Measurements from ENCODE around the gene ZNF652.
A peak's percentile ranks its signal among the peaks of the same experiment; 100 is the strongest.

The ZNF652 gene

GRCh38 chr17:49387498-49388289 is 25.6 kb upstream of the ZNF652 start:
- peak overlapping the region in 1 of 2 donors; percentile 7 for H3K9ac ChIP-seq (ENCODE audit: low read depth in 1 of 2, low read length in 2 of 2)
- no peaks in the 10 kb centered on the region for H3K36me3 ChIP-seq (ENCODE audit: control insufficient read depth in 1 of 2, insufficient read depth in 2 of 2, low read length in 2 of 2)
- H3K27ac ChIP-seq (ENCODE audit: low read depth, low read length), result no peak overlapping the region
- H3K4me3 ChIP-seq (ENCODE audit: low read depth in 1 of 2, low read length in 2 of 2), result peak overlapping the region in 1 of 2 donors; percentile 19
- no peaks in the 10 kb centered on the region for H3K27me3 ChIP-seq (ENCODE audit: control insufficient read depth in 1 of 2, insufficient read depth in 2 of 2, low read length in 2 of 2)
- H3K4me1 ChIP-seq (ENCODE audit: control insufficient read depth in 1 of 2, insufficient read depth in 2 of 2, low read length in 2 of 2), result peaks cover 31 to 32% of the 10 kb centered on the region in 2 donors
- no peaks in the 10 kb centered on the region for H3K9me3 ChIP-seq (ENCODE audit: control insufficient read depth in 1 of 2, low read length in 2 of 2)

- H3K27ac ChIP-seq (ENCODE audit: low read depth, low read length), result no peak overlapping the region
- H3K36me3 ChIP-seq (ENCODE audit: control insufficient read depth in 1 of 2, insufficient read depth in 2 of 2, low read length in 2 of 2), result no peaks in the 10 kb centered on the region
- H3K9me3 ChIP-seq (ENCODE audit: control insufficient read depth in 1 of 2, low read length in 2 of 2), result no peaks in the 10 kb centered on the region
- H3K27me3 ChIP-seq (ENCODE audit: control insufficient read depth in 1 of 2, insufficient read depth in 2 of 2, low read length in 2 of 2), result no peaks in the 10 kb centered on the region
- no peak overlapping the region for H3K9ac ChIP-seq (ENCODE audit: low read depth in 1 of 2, low read length in 2 of 2)
- peaks cover 31 to 32% of the 10 kb centered on the region in 2 donors for H3K4me1 ChIP-seq (ENCODE audit: control insufficient read depth in 1 of 2, insufficient read depth in 2 of 2, low read length in 2 of 2)
- no peak overlapping the region for H3K4me3 ChIP-seq (ENCODE audit: low read depth in 1 of 2, low read length in 2 of 2)
Measured at GRCh38 chr17:49386373-49386772, 24.3 kb upstream of the ZNF652 start.

DNA sequence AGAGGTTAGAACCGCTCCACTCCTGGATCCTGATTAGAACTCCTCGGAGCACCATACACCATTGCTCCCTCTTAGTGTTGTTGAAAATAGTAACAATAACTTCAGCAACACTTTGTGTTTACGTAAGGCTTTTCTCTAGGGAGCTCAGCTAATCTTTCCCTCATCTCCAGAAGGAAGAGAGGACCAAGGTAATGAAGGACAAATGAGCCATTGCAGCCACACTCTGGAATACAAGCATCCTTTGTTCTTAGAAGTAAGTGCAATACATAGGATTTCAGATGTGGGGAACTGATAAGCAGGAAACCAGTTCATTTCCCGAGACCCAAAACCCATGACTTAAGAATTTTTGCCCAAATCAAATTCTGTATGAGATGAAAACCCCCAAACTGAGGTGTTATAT is 22.9 kb upstream of the ZNF652 start:
- Histone ChIP-seq H3K4me3 (ENCODE audit: low read depth in 1 of 2, low read length in 2 of 2) (no peak overlapping the region), H3K36me3 (ENCODE audit: control insufficient read depth in 1 of 2, insufficient read depth in 2 of 2, low read length in 2 of 2) (no peaks in the 10 kb centered on the region), H3K27ac (ENCODE audit: low read depth, low read length) (no peak overlapping the region), H3K9ac (ENCODE audit: low read depth in 1 of 2, low read length in 2 of 2) (no peak overlapping the region), H3K4me1 (ENCODE audit: control insufficient read depth in 1 of 2, insufficient read depth in 2 of 2, low read length in 2 of 2) (peaks cover 17 to 19% of the 10 kb centered on the region in 2 donors), H3K27me3 (ENCODE audit: control insufficient read depth in 1 of 2, insufficient read depth in 2 of 2, low read length in 2 of 2) (no peaks in the 10 kb centered on the region), H3K9me3 (ENCODE audit: control insufficient read depth in 1 of 2, low read length in 2 of 2) (no peaks in the 10 kb centered on the region)

GRCh38 chr17:49383060-49383459 is 21.0 kb upstream of the ZNF652 start:
- Histone ChIP-seq H3K9me3 (ENCODE audit: control insufficient read depth in 1 of 2, low read length in 2 of 2) (no peaks in the 10 kb centered on the region), H3K4me3 (ENCODE audit: low read depth in 1 of 2, low read length in 2 of 2) (no peak overlapping the region), H3K27me3 (ENCODE audit: control insufficient read depth in 1 of 2, insufficient read depth in 2 of 2, low read length in 2 of 2) (no peaks in the 10 kb centered on the region), H3K27ac (ENCODE audit: low read depth, low read length) (no peak overlapping the region), H3K9ac (ENCODE audit: low read depth in 1 of 2, low read length in 2 of 2) (no peak overlapping the region), H3K4me1 (ENCODE audit: control insufficient read depth in 1 of 2, insufficient read depth in 2 of 2, low read length in 2 of 2) (peaks cover 4 to 5% of the 10 kb centered on the region in 2 donors), H3K36me3 (ENCODE audit: control insufficient read depth in 1 of 2, insufficient read depth in 2 of 2, low read length in 2 of 2) (no peaks in the 10 kb centered on the region)

DNA sequence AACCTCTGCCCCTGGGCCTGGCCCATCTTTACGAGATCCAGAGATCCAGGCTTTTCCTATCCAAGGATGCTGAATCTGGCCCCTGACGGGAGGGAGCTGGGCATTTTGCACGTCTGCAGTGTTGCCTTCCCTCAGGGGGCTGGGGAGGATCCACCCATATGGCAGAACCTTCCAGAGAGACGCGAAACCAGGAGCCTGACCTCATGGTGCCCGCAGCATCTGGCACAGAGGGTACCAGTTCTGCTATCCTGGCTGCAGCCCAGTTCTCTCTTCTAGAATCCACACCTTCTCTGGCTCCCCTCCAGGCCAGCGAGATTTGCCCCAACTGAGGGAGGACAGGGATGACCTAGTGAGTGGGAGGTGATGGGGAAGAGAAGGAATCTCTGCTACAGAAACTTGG is 20.5 kb upstream of the ZNF652 start:
- no peak overlapping the region for H3K27ac ChIP-seq (ENCODE audit: low read depth, low read length)

GRCh38 chr17:49381793-49382192 is 19.7 kb upstream of the ZNF652 start:
- Histone ChIP-seq H3K9me3 (ENCODE audit: control insufficient read depth in 1 of 2, low read length in 2 of 2) (no peaks in the 10 kb centered on the region), H3K4me3 (ENCODE audit: low read depth in 1 of 2, low read length in 2 of 2) (no peak overlapping the region), H3K27me3 (ENCODE audit: control insufficient read depth in 1 of 2, insufficient read depth in 2 of 2, low read length in 2 of 2) (no peaks in the 10 kb centered on the region), H3K36me3 (ENCODE audit: control insufficient read depth in 1 of 2, insufficient read depth in 2 of 2, low read length in 2 of 2) (no peaks in the 10 kb centered on the region), H3K4me1 (ENCODE audit: control insufficient read depth in 1 of 2, insufficient read depth in 2 of 2, low read length in 2 of 2) (no peaks in the 10 kb centered on the region), H3K9ac (ENCODE audit: low read depth in 1 of 2, low read length in 2 of 2) (no peak overlapping the region), H3K27ac (ENCODE audit: low read depth, low read length) (no peak overlapping the region)

More for the DNA sequence above, 20.5 kb upstream of the ZNF652 start:
- H3K9me3 ChIP-seq (ENCODE audit: control insufficient read depth in 1 of 2, low read length in 2 of 2), result no peaks in the 10 kb centered on the region
- H3K4me3 ChIP-seq (ENCODE audit: low read depth in 1 of 2, low read length in 2 of 2), result no peak overlapping the region
- H3K27me3 ChIP-seq (ENCODE audit: control insufficient read depth in 1 of 2, insufficient read depth in 2 of 2, low read length in 2 of 2), result no peaks in the 10 kb centered on the region
- no peak overlapping the region for H3K9ac ChIP-seq (ENCODE audit: low read depth in 1 of 2, low read length in 2 of 2)
- no peaks in the 10 kb centered on the region for H3K36me3 ChIP-seq (ENCODE audit: control insufficient read depth in 1 of 2, insufficient read depth in 2 of 2, low read length in 2 of 2)
- H3K4me1 ChIP-seq (ENCODE audit: control insufficient read depth in 1 of 2, insufficient read depth in 2 of 2, low read length in 2 of 2), result peaks cover 0 to under 1% of the 10 kb centered on the region in 2 donors

GRCh38 chr17:49381033-49381432 is 19.0 kb upstream of the ZNF652 start:
- no peaks in the 10 kb centered on the region for H3K4me1 ChIP-seq (ENCODE audit: control insufficient read depth in 1 of 2, insufficient read depth in 2 of 2, low read length in 2 of 2)
- no peak overlapping the region for H3K4me3 ChIP-seq (ENCODE audit: low read depth in 1 of 2, low read length in 2 of 2)

DNA sequence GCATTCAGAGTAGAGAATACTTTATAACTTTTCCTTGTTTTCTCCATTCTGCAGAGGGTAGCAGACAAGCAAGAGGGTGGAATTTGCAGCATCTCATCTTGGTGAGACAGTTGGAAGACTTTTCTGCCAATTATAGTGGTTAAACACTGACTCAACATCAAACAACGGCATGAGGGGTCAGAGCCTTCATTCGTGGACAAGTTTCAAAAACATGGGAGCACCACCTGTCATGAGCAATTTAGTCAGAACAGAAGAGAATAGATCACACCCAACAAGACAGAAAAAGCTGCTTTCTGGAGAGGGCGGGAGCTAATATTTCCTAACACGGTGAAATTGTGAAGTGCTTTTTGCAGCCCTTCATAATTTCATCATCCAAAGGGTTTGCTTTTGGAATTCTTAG is 17.9 kb upstream of the ZNF652 start:
- H3K4me3 ChIP-seq (ENCODE audit: low read depth in 1 of 2, low read length in 2 of 2), result no peak overlapping the region
- no peaks in the 10 kb centered on the region for H3K36me3 ChIP-seq (ENCODE audit: control insufficient read depth in 1 of 2, insufficient read depth in 2 of 2, low read length in 2 of 2)
- H3K27ac ChIP-seq (ENCODE audit: low read depth, low read length), result no peak overlapping the region
- no peaks in the 10 kb centered on the region for H3K9me3 ChIP-seq (ENCODE audit: control insufficient read depth in 1 of 2, low read length in 2 of 2)
- H3K4me1 ChIP-seq (ENCODE audit: control insufficient read depth in 1 of 2, insufficient read depth in 2 of 2, low read length in 2 of 2), result no peaks in the 10 kb centered on the region
- H3K27me3 ChIP-seq (ENCODE audit: control insufficient read depth in 1 of 2, insufficient read depth in 2 of 2, low read length in 2 of 2), result no peaks in the 10 kb centered on the region
- no peak overlapping the region for H3K9ac ChIP-seq (ENCODE audit: low read depth in 1 of 2, low read length in 2 of 2)

More at GRCh38 chr17:49381033-49381432, 19.0 kb upstream of the ZNF652 start:
- Histone ChIP-seq H3K27me3 (ENCODE audit: control insufficient read depth in 1 of 2, insufficient read depth in 2 of 2, low read length in 2 of 2) (no peaks in the 10 kb centered on the region), H3K9ac (ENCODE audit: low read depth in 1 of 2, low read length in 2 of 2) (no peak overlapping the region), H3K36me3 (ENCODE audit: control insufficient read depth in 1 of 2, insufficient read depth in 2 of 2, low read length in 2 of 2) (no peaks in the 10 kb centered on the region), H3K27ac (ENCODE audit: low read depth, low read length) (no peak overlapping the region), H3K9me3 (ENCODE audit: control insufficient read depth in 1 of 2, low read length in 2 of 2) (no peaks in the 10 kb centered on the region)

GRCh38 chr17:49378311-49378710 is 16.3 kb upstream of the ZNF652 start:
- no peaks in the 10 kb centered on the region for H3K36me3 ChIP-seq (ENCODE audit: control insufficient read depth in 1 of 2, insufficient read depth in 2 of 2, low read length in 2 of 2)
- H3K27me3 ChIP-seq (ENCODE audit: control insufficient read depth in 1 of 2, insufficient read depth in 2 of 2, low read length in 2 of 2), result no peaks in the 10 kb centered on the region
- no peaks in the 10 kb centered on the region for H3K9me3 ChIP-seq (ENCODE audit: control insufficient read depth in 1 of 2, low read length in 2 of 2)
- H3K4me3 ChIP-seq (ENCODE audit: low read depth in 1 of 2, low read length in 2 of 2), result no peak overlapping the region
- no peak overlapping the region for H3K9ac ChIP-seq (ENCODE audit: low read depth in 1 of 2, low read length in 2 of 2)
- no peaks in the 10 kb centered on the region for H3K4me1 ChIP-seq (ENCODE audit: control insufficient read depth in 1 of 2, insufficient read depth in 2 of 2, low read length in 2 of 2)
- H3K27ac ChIP-seq (ENCODE audit: low read depth, low read length), result no peak overlapping the region

- no peaks in the 10 kb centered on the region for H3K4me1 ChIP-seq (ENCODE audit: control insufficient read depth in 1 of 2, insufficient read depth in 2 of 2, low read length in 2 of 2)
- no peaks in the 10 kb centered on the region for H3K9me3 ChIP-seq (ENCODE audit: control insufficient read depth in 1 of 2, low read length in 2 of 2)
- no peak overlapping the region for H3K4me3 ChIP-seq (ENCODE audit: low read depth in 1 of 2, low read length in 2 of 2)
- no peaks in the 10 kb centered on the region for H3K27me3 ChIP-seq (ENCODE audit: control insufficient read depth in 1 of 2, insufficient read depth in 2 of 2, low read length in 2 of 2)
- no peak overlapping the region for H3K27ac ChIP-seq (ENCODE audit: low read depth, low read length)
- H3K9ac ChIP-seq (ENCODE audit: low read depth in 1 of 2, low read length in 2 of 2), result no peak overlapping the region
- no peaks in the 10 kb centered on the region for H3K36me3 ChIP-seq (ENCODE audit: control insufficient read depth in 1 of 2, insufficient read depth in 2 of 2, low read length in 2 of 2)
Measured at GRCh38 chr17:49375544-49375943, 13.5 kb upstream of the ZNF652 start.
